H1 (cell line): ENCODE results near the gene KLHDC7B. TPM values are rescaled to one million over a fixed set of nuclear protein-coding genes. Genes with fewer than 3 reads are reported as not detected.

ENCODE experiments used
- BCL11A ChIP-seq, 2 experiments: IDR thresholded peaks; one replicate each; pipeline ENCODE4 v1.6.1; 2011; ENCODE audit warnings: low read depth in 2 of 2, low read length in 2 of 2, mild to moderate bottlenecking in 2 of 2
- CBX8 ChIP-seq: fragments of 300-800, 300-1000 bp; sonication (generic); IDR thresholded peaks from 2 replicates; pipeline ENCODE4 v1.7.1; 2016; ENCODE audit warnings: low read depth, low read length, borderline replicate concordance
- CHD7 ChIP-seq: fragments of 300-600 bp; sonication (generic); IDR thresholded peaks from 2 replicates; pipeline ENCODE4 v1.7.1; 2012; ENCODE audit warnings: low read length, moderate library complexity, mild to moderate bottlenecking, inconsistent platforms; ENCODE audit not compliant: insufficient replicate concordance
- FOSL1 ChIP-seq: IDR thresholded peaks from 2 replicates; pipeline ENCODE4 v1.6.1; 2011; ENCODE audit warnings: mild to moderate bottlenecking, low read depth, low read length, moderate library complexity; ENCODE audit not compliant: insufficient read depth
- KDM5A ChIP-seq: fragments of 200-600 bp; IDR thresholded peaks from 2 replicates; pipeline ENCODE4 v1.7.1; 2012; ENCODE audit warnings: mild to moderate bottlenecking, low read length, inconsistent platforms, mixed read lengths
- NRF1 ChIP-seq: IDR thresholded peaks from 2 replicates; pipeline ENCODE4 v1.6.1; 2011; ENCODE audit warnings: mild to moderate bottlenecking, low read depth, low read length, improper control_type of control experiment
- RNF2 ChIP-seq: fragments of 200-900, 300-1000 bp; sonication (generic); IDR thresholded peaks from 2 replicates; pipeline ENCODE4 v1.7.1; 2016; ENCODE audit warnings: borderline replicate concordance, low read depth, mild to moderate bottlenecking, antibody characterized with exemption, low read length; ENCODE audit not compliant: poor library complexity, severe bottlenecking; ENCODE audit errors: missing control alignments
- SP1 ChIP-seq: IDR thresholded peaks from 2 replicates; pipeline ENCODE4 v1.6.1; 2011; ENCODE audit warnings: low read depth, low read length
- SP2 ChIP-seq: IDR thresholded peaks from 2 replicates; pipeline ENCODE4 v1.6.1; 2012; ENCODE audit warnings: mild to moderate bottlenecking, low read length, inconsistent platforms
- SP4 ChIP-seq: IDR thresholded peaks from 2 replicates; pipeline ENCODE4 v1.6.1; 2012; ENCODE audit warnings: low read length, inconsistent platforms
- polyA plus RNA-seq, 7 experiments: library from polyadenylated mRNA; depleted of rRNA in 3 of 7; stranded (reverse) in 5 of 7; unstranded in 2 of 7; fragments of >200 nt in 5 of 7; fragments of 200-250 nt in 2 of 7; gene quantifications; 1 replicate in 5 of 7; 2 replicates in 1 of 7; 4 replicates in 1 of 7; pipeline versions ENCODE4 v1.2.1 to v1.2.3, GENCODE V29; 2011 to 2013; ENCODE audit warnings: missing spikeins in 2 of 7, mixed read lengths in 2 of 7
- total RNA-seq: library from RNA; stranded (reverse); fragmentation: NEBNext Ultra II Directional; extraction: Animal tissue kit (Norgen Biotek cat#: 25700); gene quantifications from 2 replicates; pipeline ENCODE4 v1.2.1, GENCODE V29; 2021

The KLHDC7B gene
- total and polyA plus RNA-seq, 2 of the 8 experiments (the other 6 are each of a cell fraction or from before 2014, with no cell fraction given), result not detected

GRCh38 chr22:50562523-50563412, 17.1 kb downstream of the KLHDC7B start, which contains the start of gene SYCE3 (continued):
- TF ChIP-seq CHD7, result no peak
- TF ChIP-seq SP2, result no peak
- TF ChIP-seq CBX8, result no peak
- TF ChIP-seq SP4, result peak; percentile 88
- no peak for TF ChIP-seq KDM5A
- TF ChIP-seq RNF2, result no peak
- TF ChIP-seq BCL11A (IDR thresholded peaks at IDR 0.05; ENCODE audit: low read depth in 2 of 2, low read length in 2 of 2), result no peak
- no peak for TF ChIP-seq FOSL1
- no peak for TF ChIP-seq NRF1
- TF ChIP-seq SP1, result peak; percentile 54; the same call in 1 of the 2 replicates
